Progenitor cell of endocrine pancreas (in vitro differentiated cells): ENCODE data around the gene CRADD. TPM values are rescaled to one million over a fixed set of nuclear protein-coding genes. Genes with fewer than 3 reads are reported as not detected.

Experiments used
- DNase-seq: peaks from one replicate; pipeline ENCODE4 v3.0.0; 2021; ENCODE audit warnings: low spot score; ENCODE audit not compliant: unreplicated experiment
- H3K27ac Mint-ChIP-seq: 2 replicates; pipeline ENCODE4 v1.8.0; 2021; ENCODE audit warnings: mild to moderate bottlenecking, moderate library complexity, mixed read lengths
- H3K27me3 Mint-ChIP-seq: 2 replicates; pipeline ENCODE4 v1.8.0; 2021; ENCODE audit warnings: mixed read lengths
- H3K36me3 Mint-ChIP-seq: 2 replicates; pipeline ENCODE4 v1.8.0; 2022; ENCODE audit warnings: mixed read lengths; ENCODE audit not compliant: insufficient read depth
- H3K4me1 Mint-ChIP-seq: 2 replicates; pipeline ENCODE4 v1.8.0; 2021; ENCODE audit warnings: low read depth, mixed read lengths
- H3K4me3 Mint-ChIP-seq: 2 replicates; pipeline ENCODE4 v1.8.0; 2021; ENCODE audit warnings: low read depth, mild to moderate bottlenecking, moderate library complexity, mixed read lengths
- H3K9me3 Mint-ChIP-seq: 2 replicates; pipeline ENCODE4 v1.8.0; 2021; ENCODE audit warnings: low read depth, mixed read lengths
- CTCF ChIP-seq: fragments of 200-600 bp; sonication (generic); IDR thresholded peaks from one replicate; pipeline ENCODE4 v1.5.0; 2021; ENCODE audit warnings: antibody characterized with exemption, mild to moderate bottlenecking; ENCODE audit not compliant: unreplicated experiment
- total RNA-seq: library from RNA; stranded (reverse); gene quantifications from 2 replicates; pipeline ENCODE4 v1.2.1, GENCODE V29; 2021

Gene CRADD
- total RNA-seq, 1 donor from 2014 or later, result 11.7 TPM

GRCh38 chr12:93733358-93733757 lies 56.2 kb downstream of the CRADD start:
- H3K9me3 Mint-ChIP-seq, result no peaks in the 10 kb centered on the region
- H3K27me3 Mint-ChIP-seq, result no peaks in the 10 kb centered on the region

GRCh38 chr12:93733928-93734327 lies 56.8 kb downstream of the CRADD start:
- Mint-ChIP-seq H3K27ac (no peak overlapping the region), H3K36me3 (no peaks in the 10 kb centered on the region), H3K27me3 (no peaks in the 10 kb centered on the region), H3K4me3 (no peak overlapping the region), H3K9me3 (no peaks in the 10 kb centered on the region), H3K4me1 (no peaks in the 10 kb centered on the region)
- no peak for DNase-seq
- TF ChIP-seq CTCF, result no peak

More at GRCh38 chr12:93733358-93733757, 56.2 kb downstream of the CRADD start:
- Mint-ChIP-seq H3K4me3 (no peak overlapping the region), H3K4me1 (no peaks in the 10 kb centered on the region), H3K36me3 (no peaks in the 10 kb centered on the region), H3K27ac (no peak overlapping the region)
- no peak for DNase-seq
- TF ChIP-seq CTCF, result no peak

- no peak overlapping the region for H3K4me3 Mint-ChIP-seq
- no peaks in the 10 kb centered on the region for H3K27me3 Mint-ChIP-seq
- TF ChIP-seq CTCF, result no peak
- H3K36me3 Mint-ChIP-seq, result no peaks in the 10 kb centered on the region
- no peaks in the 10 kb centered on the region for H3K9me3 Mint-ChIP-seq
- H3K4me1 Mint-ChIP-seq, result no peaks in the 10 kb centered on the region
- DNase-seq, result no peak
- no peak overlapping the region for H3K27ac Mint-ChIP-seq
Measured at GRCh38 chr12:93734784-93735183, 57.6 kb downstream of the CRADD start.

- H3K36me3 Mint-ChIP-seq, result no peaks in the 10 kb centered on the region
- H3K27me3 Mint-ChIP-seq, result no peaks in the 10 kb centered on the region
- H3K27ac Mint-ChIP-seq, result no peak overlapping the region
Measured at GRCh38 chr12:93736640-93737178, 59.5 kb downstream of the CRADD start.

GRCh38 chr12:93737457-93738198 lies 60.5 kb downstream of the CRADD start:
- H3K4me1 Mint-ChIP-seq, result peaks cover 7% of the 10 kb centered on the region
- no peak overlapping the region for H3K4me3 Mint-ChIP-seq
- H3K27ac Mint-ChIP-seq, result no peak overlapping the region
- no peak for DNase-seq
- H3K27me3 Mint-ChIP-seq, result no peaks in the 10 kb centered on the region
- no peaks in the 10 kb centered on the region for H3K36me3 Mint-ChIP-seq
- H3K9me3 Mint-ChIP-seq, result no peaks in the 10 kb centered on the region
- TF ChIP-seq CTCF, result no peak

More at GRCh38 chr12:93736640-93737178, 59.5 kb downstream of the CRADD start:
- no peak for TF ChIP-seq CTCF
- DNase-seq, result no peak
- no peaks in the 10 kb centered on the region for H3K9me3 Mint-ChIP-seq
- H3K4me3 Mint-ChIP-seq, result no peak overlapping the region
- peaks cover 4% of the 10 kb centered on the region for H3K4me1 Mint-ChIP-seq
